ACC112 (cell line): ENCODE results near the gene MINK1.

Source experiments
- H2AFZ ChIP-seq: fragments of 200-600 bp; sonication (generic); one replicate; pipeline ENCODE4 v1.6.0; 2017; ENCODE audit warnings: antibody characterized with exemption, low read length; ENCODE audit not compliant: unreplicated experiment
- H3K27ac ChIP-seq: fragments of 200-600 bp; sonication (generic); 2 replicates; pipeline ENCODE4 v1.5.1; 2014; ENCODE audit warnings: low read depth, mild to moderate bottlenecking, antibody characterized with exemption, low read length, moderate library complexity
- H3K27me3 ChIP-seq: fragments of 200-600 bp; sonication (generic); 2 replicates; pipeline ENCODE4 v1.6.1; 2014; ENCODE audit warnings: mild to moderate bottlenecking, antibody characterized with exemption, low read length, moderate library complexity, mixed read lengths; ENCODE audit not compliant: insufficient read depth
- H3K36me3 ChIP-seq: fragments of 200-600 bp; sonication (generic); 2 replicates; pipeline ENCODE4 v1.6.1; 2016; ENCODE audit warnings: mild to moderate bottlenecking, antibody characterized with exemption, low read length, moderate library complexity, mixed read lengths; ENCODE audit not compliant: insufficient read depth
- H3K4me1 ChIP-seq: fragments of 200-600 bp; sonication (generic); one replicate; pipeline ENCODE4 v1.6.1; 2016; ENCODE audit warnings: low read length, mixed read lengths; ENCODE audit not compliant: insufficient read depth, unreplicated experiment, control insufficient read depth
- H3K4me3 ChIP-seq: fragments of 200-600 bp; sonication (generic); 2 replicates; pipeline ENCODE4 v1.5.1; 2014; ENCODE audit warnings: mild to moderate bottlenecking, low read depth, low read length
- H3K79me2 ChIP-seq: fragments of 200-600 bp; sonication (generic); one replicate; pipeline ENCODE4 v1.6.0; 2016; ENCODE audit warnings: low read length; ENCODE audit not compliant: control insufficient read depth, unreplicated experiment, insufficient read depth

MINK1 gene

GRCh38 chr17:4836221-4836620 lies 3.1 kb downstream of the MINK1 start:
- Histone ChIP-seq H3K27ac (no peak overlapping the region), H3K27me3 (no peaks in the 10 kb centered on the region), H3K4me1 (peaks cover 23% of the 10 kb centered on the region), H3K36me3 (peaks cover 8% of the 10 kb centered on the region; the same call in 1 of the 2 replicates), H2AFZ (no peak overlapping the region), H3K79me2 (peaks cover 73% of the 10 kb centered on the region), H3K4me3 (no peak overlapping the region)

DNA sequence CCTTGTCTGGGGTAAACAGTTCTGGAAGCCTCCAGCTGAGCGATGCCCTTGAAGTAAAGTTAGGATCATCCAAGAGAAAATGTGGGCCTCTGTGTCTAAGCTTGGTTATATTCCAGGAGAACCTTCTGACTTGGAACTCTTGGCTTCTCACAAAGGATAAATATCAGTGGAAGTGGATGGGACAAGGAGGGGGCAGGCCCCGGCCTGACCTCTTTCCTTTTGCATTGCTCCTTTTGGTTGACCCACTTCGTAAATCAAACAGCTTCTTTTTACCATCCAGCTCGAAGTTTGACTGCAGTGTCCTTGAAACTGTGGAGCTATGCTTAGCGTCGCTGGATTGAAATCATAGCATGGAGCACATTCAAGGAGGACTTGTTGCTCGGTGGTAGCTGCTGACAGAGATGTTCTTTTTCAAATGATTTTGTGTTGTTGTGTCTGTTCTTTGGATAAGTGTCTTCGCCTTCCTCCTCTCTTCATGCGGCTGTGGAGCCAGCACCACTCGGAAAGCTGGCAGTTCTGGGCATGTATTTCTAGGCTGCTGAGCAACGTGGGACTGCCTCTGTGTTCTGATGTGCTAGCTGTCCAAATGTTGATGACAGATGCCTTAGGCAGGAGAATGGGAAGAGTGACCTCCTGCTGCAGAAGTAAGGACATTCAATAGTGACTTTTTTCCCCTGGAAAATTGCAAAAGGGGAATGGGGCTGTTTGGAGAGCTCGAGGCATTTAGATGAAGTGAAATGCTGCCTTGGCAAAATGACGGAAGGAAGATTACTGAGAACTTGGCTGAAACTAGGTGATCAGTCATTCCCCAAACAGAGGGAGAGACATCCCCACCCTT lies 4.5 kb downstream of the MINK1 start:
- peaks cover 23% of the 10 kb centered on the region for H3K4me1 ChIP-seq
- no peak overlapping the region for H2AFZ ChIP-seq
- peaks cover 84% of the 10 kb centered on the region for H3K79me2 ChIP-seq
- H3K4me3 ChIP-seq: no peak overlapping the region
- no peaks in the 10 kb centered on the region for H3K27me3 ChIP-seq
- no peak overlapping the region for H3K27ac ChIP-seq
- H3K36me3 ChIP-seq: peaks cover 8% of the 10 kb centered on the region; the same call in 1 of the 2 replicates

GRCh38 chr17:4838309-4838785 lies 5.2 kb downstream of the MINK1 start:
- Histone ChIP-seq H3K4me3 (no peak overlapping the region), H3K4me1 (peaks cover 23% of the 10 kb centered on the region), H3K79me2 (peaks cover 87% of the 10 kb centered on the region), H3K36me3 (peaks cover 8% of the 10 kb centered on the region; the same call in 1 of the 2 replicates), H3K27me3 (no peaks in the 10 kb centered on the region), H2AFZ (no peak overlapping the region), H3K27ac (no peak overlapping the region)

- Histone ChIP-seq H3K4me3 (no peak overlapping the region), H3K27ac (no peak overlapping the region), H3K27me3 (no peaks in the 10 kb centered on the region), H3K36me3 (peaks cover 8% of the 10 kb centered on the region; the same call in 1 of the 2 replicates), H3K79me2 (peaks cover 83% of the 10 kb centered on the region), H3K4me1 (peaks cover 22% of the 10 kb centered on the region), H2AFZ (no peak overlapping the region)
These were observed 6.1 kb downstream of the MINK1 start for GRCh38 chr17:4839221-4839620.

DNA sequence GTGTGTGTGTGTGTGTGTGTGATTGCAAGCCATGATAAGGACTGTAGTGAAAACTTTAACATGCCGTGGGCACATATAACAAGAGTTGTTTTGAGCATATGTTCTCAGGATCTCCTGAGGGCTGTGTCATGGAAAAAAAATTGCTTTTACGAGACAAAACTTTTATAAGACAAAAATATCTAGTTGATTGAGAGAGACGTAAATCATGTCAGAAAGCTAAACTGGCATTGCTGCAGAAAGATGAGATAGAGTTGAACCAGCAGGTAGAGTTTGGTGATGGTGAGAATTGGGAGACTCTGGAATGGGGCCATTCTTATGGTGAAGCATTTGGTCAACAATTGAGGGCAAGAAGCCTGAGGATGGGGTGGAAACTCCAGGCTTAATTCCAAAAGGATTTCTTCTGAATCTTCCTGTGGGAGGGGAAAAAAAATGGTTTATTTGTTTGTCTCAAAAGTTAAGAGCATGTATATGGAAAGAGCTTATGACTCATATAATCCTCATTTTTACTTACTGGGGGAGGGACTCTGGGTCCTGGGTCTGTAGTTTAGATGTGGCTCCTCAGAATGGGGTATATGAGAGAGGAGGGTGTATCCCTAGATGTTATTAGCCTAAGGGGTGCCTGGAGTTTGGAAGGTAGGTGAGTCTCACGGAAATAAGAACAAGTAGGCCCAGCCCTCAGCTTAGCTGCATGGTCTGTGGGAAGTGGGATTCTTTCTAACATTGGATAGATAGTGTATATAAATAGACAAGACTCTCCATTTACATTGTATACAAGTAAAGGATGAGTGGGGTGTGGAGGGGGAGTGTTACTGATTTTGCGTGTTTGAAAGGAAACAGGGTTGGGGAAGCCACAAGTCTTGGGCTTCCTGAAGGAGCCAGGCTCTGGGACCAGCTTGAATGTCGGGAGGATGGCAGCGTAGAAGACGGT lies 7.1 kb downstream of the MINK1 start:
- Histone ChIP-seq H3K4me3 (no peak overlapping the region), H3K36me3 (peaks cover 8% of the 10 kb centered on the region; the same call in 1 of the 2 replicates), H3K27ac (no peak overlapping the region), H3K27me3 (no peaks in the 10 kb centered on the region), H3K79me2 (peaks cover 78% of the 10 kb centered on the region), H2AFZ (no peak overlapping the region), H3K4me1 (peaks cover 12% of the 10 kb centered on the region)

DNA sequence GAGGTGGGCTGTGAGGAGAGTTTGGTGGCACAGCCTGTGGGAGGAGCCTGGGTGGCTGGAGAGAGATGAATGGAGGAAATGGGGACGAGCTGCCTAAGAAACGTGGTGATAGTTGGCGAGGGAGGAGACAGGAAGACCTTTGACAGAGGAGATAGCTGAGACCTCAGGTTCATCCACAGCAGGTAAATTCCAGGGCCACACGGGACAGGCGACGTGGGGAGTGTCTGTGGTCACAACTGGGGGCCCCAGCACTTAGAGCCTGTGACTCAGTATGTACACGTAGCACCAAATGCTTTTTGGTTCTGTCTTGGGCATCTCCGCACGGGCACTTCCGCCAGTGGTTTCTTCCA lies 7.7 kb downstream of the MINK1 start:
- H3K27ac ChIP-seq: no peak overlapping the region
- H3K79me2 ChIP-seq: peaks cover 75% of the 10 kb centered on the region
- peaks cover 9% of the 10 kb centered on the region for H3K4me1 ChIP-seq
- H2AFZ ChIP-seq: no peak overlapping the region
- no peaks in the 10 kb centered on the region for H3K27me3 ChIP-seq
- peaks cover 8% of the 10 kb centered on the region; the same call in 1 of the 2 replicates for H3K36me3 ChIP-seq
- H3K4me3 ChIP-seq: no peak overlapping the region

- Histone ChIP-seq H2AFZ (no peak overlapping the region), H3K4me1 (peaks cover 8% of the 10 kb centered on the region), H3K4me3 (no peak overlapping the region), H3K36me3 (peaks cover 8% of the 10 kb centered on the region; the same call in 1 of the 2 replicates), H3K27me3 (no peaks in the 10 kb centered on the region), H3K79me2 (peaks cover 76% of the 10 kb centered on the region), H3K27ac (no peak overlapping the region)
These were observed 9.2 kb downstream of the MINK1 start for GRCh38 chr17:4842376-4842775.

DNA sequence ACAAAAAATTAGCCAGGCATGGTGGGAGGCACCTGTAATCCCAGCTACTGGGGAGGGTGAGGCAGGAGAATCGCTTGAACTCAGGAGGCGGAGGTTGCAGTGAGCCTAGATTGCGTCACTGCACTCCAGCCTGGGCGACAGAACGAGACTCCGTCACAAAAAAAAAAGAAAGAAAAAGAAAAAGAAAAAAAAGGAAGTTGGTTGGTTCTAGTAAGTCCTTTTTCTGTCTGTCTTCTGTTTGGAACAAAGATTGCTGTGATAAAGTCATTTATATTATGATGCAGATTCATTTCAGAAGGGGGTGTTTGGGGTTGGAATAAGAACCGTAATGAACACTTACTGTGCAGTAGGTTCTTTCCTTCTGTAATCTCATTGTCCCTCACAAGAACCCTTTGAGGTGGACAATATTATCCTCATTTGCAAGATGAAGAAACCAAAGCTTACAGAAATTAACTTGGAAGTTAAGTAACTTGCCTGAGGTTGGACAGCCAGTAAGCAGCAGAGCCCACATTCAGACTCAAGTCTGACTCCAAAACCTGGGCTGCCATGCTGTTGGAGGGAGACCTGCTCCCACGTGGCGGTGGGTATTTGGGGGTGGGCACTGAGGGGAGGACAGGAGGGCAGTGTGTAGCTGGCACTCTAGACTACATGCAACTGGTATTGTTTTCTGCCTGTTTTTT lies 10.3 kb downstream of the MINK1 start:
- Histone ChIP-seq H3K36me3 (peaks cover under 1% of the 10 kb centered on the region; the same call in 1 of the 2 replicates), H3K4me1 (peaks cover 8% of the 10 kb centered on the region), H3K79me2 (peaks cover 65% of the 10 kb centered on the region), H2AFZ (no peak overlapping the region), H3K4me3 (no peak overlapping the region), H3K27ac (no peak overlapping the region), H3K27me3 (no peaks in the 10 kb centered on the region)

DNA sequence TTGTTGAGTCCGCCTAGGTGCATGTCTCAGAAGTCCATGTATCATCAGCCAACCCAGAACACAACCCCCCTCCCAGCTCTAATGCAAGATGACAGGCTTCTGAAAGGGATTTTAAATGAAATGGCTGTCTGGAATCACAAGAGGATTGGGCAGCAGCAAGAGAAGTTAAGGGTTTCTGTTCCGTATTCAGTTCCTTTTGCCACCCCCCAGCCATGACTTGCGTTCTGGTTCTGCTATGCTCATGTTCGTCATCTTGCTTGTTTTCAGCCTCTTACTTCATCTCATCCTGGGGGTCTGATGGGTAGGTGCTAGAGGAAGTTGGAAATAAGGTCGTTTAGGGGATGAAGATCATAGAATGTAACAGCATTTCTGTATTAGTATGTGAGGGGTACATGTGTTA lies 12.0 kb downstream of the MINK1 start:
- H3K36me3 ChIP-seq: no peaks in the 10 kb centered on the region
- peaks cover 64% of the 10 kb centered on the region for H3K79me2 ChIP-seq
- H2AFZ ChIP-seq: no peak overlapping the region
- H3K27me3 ChIP-seq: no peaks in the 10 kb centered on the region
- peaks cover 8% of the 10 kb centered on the region for H3K4me1 ChIP-seq
- no peak overlapping the region for H3K4me3 ChIP-seq
- no peak overlapping the region for H3K27ac ChIP-seq
